GM19395 (cell line): Measurements from ENCODE around the gene CYTH4.
"Not testable (repeated sequence)": the region's sequence is repeated elsewhere in the genome, so short reads cannot be mapped to it uniquely, and the experiment has no call there.

Source experiments
- ATAC-seq: cut with Tn5 transposase; IDR thresholded peaks from one replicate; pipeline ENCODE4 v1.9.1; 2021; ENCODE audit warnings: mild to moderate bottlenecking, moderate library complexity; ENCODE audit not compliant: unreplicated experiment

The CYTH4 gene

GRCh38 chr22:37326726-37327125 lies 44.4 kb downstream of the CYTH4 start:
- ATAC-seq, result no peak

- no peak for ATAC-seq
Observed at GRCh38 chr22:37328017-37328416, 45.7 kb downstream of the CYTH4 start.

DNA sequence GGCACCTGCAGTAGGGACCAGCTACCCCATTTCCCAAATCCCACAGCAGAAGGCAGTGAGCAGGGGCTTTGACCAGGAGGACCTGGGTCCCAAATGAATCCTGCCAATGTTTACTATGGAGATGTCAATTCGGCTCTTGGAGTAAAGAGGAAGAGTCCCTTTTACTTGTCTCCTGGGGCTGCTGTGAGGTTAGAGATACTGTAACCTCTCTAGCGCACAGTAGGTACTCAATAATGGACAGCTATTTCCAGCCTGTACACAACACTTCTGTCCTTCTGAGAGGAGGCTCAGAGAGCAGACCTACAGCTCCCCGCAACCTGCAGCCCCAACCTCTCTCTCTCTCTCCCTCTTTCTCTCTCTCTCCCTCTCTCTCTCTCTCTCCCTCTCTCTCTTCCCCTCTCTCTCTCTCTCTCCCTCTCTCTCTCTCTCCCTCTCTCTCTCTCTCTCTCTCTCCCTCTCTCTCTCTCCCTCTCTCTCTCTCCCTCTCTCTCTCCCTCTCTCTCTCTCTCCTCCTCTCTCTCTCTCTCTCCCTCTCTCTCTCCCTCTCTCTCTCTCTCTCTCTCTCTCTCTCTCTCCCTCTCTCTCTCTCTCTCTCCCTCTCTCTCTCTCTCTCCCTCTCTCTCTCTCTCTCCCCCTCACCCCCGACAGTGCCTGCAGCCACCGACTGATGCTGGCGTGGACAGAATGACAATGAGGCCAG lies 46.4 kb downstream of the CYTH4 start:
- ATAC-seq, result not testable (repeated sequence)

GRCh38 chr22:37329238-37330140 lies 47.2 kb downstream of the CYTH4 start:
- ATAC-seq, result no peak

DNA sequence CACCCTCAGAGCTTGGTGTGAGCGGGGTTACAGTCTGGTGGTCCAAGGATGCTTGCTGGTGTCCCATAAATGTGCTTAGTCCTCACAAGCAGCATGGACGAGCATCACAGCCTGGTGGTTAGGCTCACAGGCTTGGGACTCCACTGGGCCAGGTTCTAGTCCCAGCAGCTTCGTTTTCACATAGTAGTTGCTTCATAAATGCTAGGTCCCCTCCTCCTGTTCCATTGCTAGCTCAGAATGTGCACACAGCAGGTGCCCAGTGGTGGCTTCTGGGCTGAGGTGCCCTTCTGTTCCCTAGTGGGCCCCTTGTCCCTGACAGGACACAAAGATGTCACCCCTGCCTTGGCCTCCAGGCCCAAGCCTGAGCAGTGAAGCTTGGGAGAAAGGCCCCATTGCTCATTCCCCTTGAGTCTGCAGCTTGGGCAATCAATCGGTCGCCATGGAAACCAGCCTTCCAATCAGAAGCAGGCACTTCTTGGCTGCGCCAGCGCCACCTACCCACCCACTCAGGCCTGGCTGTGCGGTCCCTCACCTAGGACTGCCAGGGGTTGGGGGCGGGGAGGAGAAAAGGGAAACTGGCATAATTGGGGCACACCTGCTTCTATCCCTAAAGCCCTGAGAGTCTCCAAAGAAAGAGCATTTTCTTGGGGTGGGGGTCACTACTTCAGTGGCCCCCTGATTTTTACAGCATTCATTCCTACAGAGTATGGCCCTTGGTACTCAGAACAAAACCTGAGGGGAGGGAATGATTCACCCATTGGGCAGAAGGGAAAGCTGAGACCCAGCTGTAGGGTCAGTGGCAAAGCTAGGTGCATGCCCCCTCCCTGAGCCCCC lies 48.1 kb downstream of the CYTH4 start:
- ATAC-seq, result no peak

- no peak for ATAC-seq
Observed at GRCh38 chr22:37331034-37331428, 48.7 kb downstream of the CYTH4 start.

GRCh38 chr22:37331856-37332536 lies 49.7 kb downstream of the CYTH4 start:
- ATAC-seq, result no peak

DNA sequence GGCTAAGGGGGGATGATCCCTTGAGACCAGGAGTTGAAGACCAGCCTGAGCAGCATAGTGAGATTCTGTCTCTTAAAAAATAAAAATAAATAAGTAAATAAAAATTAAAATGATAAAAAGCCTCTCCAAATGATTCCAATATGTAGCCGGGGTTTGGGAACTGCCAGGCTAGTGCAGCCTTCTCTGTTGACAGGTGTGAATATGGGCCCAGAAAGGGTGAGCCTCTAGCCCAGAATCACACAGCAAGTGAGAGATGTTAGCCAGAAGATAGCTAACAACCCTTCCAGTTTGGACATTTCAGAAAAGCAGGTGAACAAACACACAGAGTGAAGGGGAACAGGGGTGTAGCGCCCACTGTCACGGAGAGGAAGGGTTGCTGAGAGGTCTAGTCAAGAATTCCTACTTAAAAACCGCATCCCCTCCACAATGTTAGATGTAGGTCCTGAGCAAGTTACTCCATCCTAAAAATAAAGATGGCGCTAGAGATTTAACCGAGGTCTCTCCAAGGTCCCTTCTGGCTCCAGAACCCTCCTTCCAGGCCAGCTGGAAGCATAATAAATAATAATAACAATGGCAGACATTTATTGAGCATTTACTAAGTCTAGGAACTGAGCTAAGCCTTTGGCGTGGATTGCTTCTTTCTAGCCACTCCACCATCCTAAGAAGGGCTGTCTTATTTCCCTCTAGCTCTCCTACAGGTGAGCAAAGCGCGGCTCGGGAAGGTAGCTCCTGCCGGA lies 51.6 kb downstream of the CYTH4 start:
- no peak for ATAC-seq

GRCh38 chr22:37334461-37334858 lies 52.2 kb downstream of the CYTH4 start:
- ATAC-seq, result no peak

GRCh38 chr22:37334859-37335805 lies 52.8 kb downstream of the CYTH4 start:
- no peak for ATAC-seq

- ATAC-seq, result no peak
Observed at GRCh38 chr22:37335806-37336199, 53.5 kb downstream of the CYTH4 start.

DNA sequence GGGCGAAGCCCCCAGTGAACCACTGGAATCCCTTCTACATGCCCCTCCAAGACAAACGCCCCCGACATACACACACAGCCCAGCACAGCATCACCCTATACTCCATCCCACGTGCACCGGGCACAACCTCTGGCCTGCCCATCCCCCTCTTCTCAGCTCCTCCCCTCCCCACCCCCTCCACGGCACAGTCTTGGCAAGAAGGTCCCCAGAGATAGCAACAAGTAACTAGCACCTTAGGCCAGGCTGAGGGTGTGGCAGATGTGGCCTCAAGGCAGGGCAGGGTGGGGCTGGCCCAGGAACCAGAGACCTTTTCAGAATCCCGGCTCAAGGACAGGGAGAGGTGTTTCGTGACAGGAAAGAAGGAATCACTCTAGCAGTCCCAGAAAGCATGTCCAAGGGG lies 54.3 kb downstream of the CYTH4 start:
- no peak for ATAC-seq

- ATAC-seq, result no peak
Observed at GRCh38 chr22:37337204-37337943, 55.1 kb downstream of the CYTH4 start.

GRCh38 chr22:37338539-37339246 lies 56.4 kb downstream of the CYTH4 start:
- no peak for ATAC-seq

DNA sequence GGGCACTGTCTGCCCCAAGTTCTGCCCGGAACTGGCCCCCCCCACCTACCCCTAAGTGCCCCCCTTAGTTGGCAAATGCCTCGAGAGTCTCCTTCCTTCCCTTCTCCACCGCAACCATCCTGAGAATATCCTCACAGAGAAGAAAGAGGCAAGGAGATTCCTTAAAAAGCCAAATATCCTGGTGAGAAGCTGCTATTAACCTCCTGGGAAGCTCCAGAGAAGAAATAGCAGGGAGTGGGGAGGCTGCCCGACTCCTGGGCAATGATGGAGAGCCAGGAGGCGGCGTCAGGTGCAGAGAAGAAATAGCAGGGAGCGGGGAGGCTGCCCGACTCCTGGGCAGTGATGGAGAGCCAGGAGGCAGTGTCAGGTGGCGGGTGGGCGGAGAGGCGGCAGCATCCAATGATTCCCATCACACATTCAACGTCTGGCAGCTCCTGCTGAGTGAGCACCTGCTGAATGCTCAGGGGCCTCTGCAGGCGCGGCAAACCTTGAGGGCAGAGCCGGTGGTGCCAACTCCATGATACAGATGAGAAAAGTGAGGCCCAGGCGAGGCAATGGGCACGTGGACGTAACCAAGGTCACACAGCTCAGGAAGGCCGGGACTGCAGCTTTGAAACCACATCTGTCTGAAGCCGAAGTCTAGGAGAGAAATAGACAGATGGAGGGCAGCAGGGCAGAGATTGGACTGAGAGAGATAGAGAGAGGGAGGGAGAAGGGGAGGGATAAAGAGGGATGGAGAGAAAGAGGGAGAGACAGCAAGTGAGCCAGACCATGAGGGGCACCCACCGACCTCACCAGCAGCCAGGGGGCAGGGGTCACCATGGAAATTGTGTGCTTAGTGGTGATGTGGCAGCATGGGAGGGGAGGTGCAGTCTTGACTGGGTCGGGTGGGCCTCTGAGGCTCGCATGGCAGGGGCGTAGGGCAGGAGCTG lies 58.3 kb downstream of the CYTH4 start:
- no peak for ATAC-seq

DNA sequence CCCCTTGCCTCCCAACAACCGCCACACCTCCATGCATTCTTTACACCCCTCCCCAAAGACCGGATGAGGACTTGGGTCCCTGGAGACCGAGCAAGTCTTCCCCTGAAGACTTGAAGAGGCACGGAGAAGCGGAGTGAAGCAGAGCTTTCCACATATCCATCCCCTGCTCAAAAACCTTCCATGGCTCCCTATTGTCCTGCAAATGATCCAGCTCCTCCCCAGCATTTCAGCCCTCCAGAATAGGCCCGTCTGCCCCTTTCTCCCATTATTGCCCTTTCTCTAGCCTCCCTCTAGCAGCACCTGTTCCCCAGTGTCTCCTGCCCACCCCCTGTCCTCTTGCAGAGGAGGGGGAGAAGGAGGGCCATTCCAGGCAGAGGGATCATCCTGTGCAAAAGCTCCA lies 59.8 kb downstream of the CYTH4 start:
- ATAC-seq, result no peak

- ATAC-seq, result no peak
Observed at GRCh38 chr22:37343348-37343747, 61.0 kb downstream of the CYTH4 start.
